ENCODE measurements around the gene PLOD2. TPM values are rescaled to one million over a fixed set of nuclear protein-coding genes. Genes with fewer than 3 reads are reported as not detected.

PLOD2 gene
- total RNA-seq = 318 and 416 TPM in 2 replicates

GRCh38 chr3:146160964-146161662 lies at the start of gene PLOD2:
Gene PLOD2, minus strand, starts transcription at chr3:146161184. Its CDS starts 195 bp downstream, at chr3:146160989.

Other genes starting within 250 kb of the PLOD2 start
- 228 and 234 TPM in 2 replicates for gene PLSCR4, start 89.9 kb upstream of the PLOD2 start, total RNA-seq

All from cardiac atrium fibroblast (primary cell).